OCI-LY1 (cell line): ENCODE results near the gene ABCC6.

Experiments used
- H2AFZ ChIP-seq: fragments of 200-600 bp; sonication (generic), shearing (Covaris generic); 2 replicates; pipeline ENCODE4 v1.6.0; 2014; ENCODE audit warnings: antibody characterized with exemption, mild to moderate bottlenecking, low read length
- H3F3A ChIP-seq: fragments of 200-600 bp; sonication (generic), shearing (Covaris generic); 2 replicates; pipeline ENCODE4 v1.6.0; 2014; ENCODE audit warnings: mild to moderate bottlenecking, antibody characterized with exemption, low read length, moderate library complexity; ENCODE audit not compliant: insufficient read depth
- H3K27ac ChIP-seq: fragments of 200-600 bp; sonication (generic); 2 replicates; pipeline ENCODE4 v1.5.1; 2014; ENCODE audit warnings: low read length, mixed run types, mild to moderate bottlenecking, low read depth; ENCODE audit not compliant: poor library complexity, severe bottlenecking
- H3K27me3 ChIP-seq: fragments of 200-600 bp; sonication (generic); 2 replicates; pipeline ENCODE4 v1.6.0; 2014; ENCODE audit warnings: antibody characterized with exemption, mild to moderate bottlenecking, low read length, moderate library complexity; ENCODE audit not compliant: insufficient read depth
- H3K36me3 ChIP-seq: fragments of 200-600 bp; sonication (generic); 2 replicates; pipeline ENCODE4 v1.6.1; 2014; ENCODE audit warnings: mild to moderate bottlenecking, antibody characterized with exemption, low read length, moderate library complexity, mixed read lengths; ENCODE audit not compliant: insufficient read depth
- H3K4me1 ChIP-seq: fragments of 200-600 bp; sonication (generic); 2 replicates; pipeline ENCODE4 v1.5.1; 2014; ENCODE audit warnings: mild to moderate bottlenecking, low read length, moderate library complexity; ENCODE audit not compliant: insufficient read depth, severe bottlenecking
- H3K4me2 ChIP-seq: fragments of 200-600 bp; sonication (generic), shearing (Covaris generic); 2 replicates; pipeline ENCODE4 v1.6.1; 2014; ENCODE audit warnings: low read length
- H3K4me3 ChIP-seq: fragments of 200-600 bp; sonication (generic); 2 replicates; pipeline ENCODE4 v1.5.1; 2014; ENCODE audit warnings: low read length, low read depth, mild to moderate bottlenecking, mixed read lengths; ENCODE audit not compliant: poor library complexity, severe bottlenecking
- H3K79me2 ChIP-seq: fragments of 200-600 bp; shearing (Covaris generic); 2 replicates; pipeline ENCODE4 v1.6.1; 2016; ENCODE audit warnings: mixed run types, low read length, mixed read lengths; ENCODE audit not compliant: insufficient read depth
- H3K9ac ChIP-seq: fragments of 200-600 bp; sonication (generic), shearing (Covaris generic); 2 replicates; pipeline ENCODE4 v1.6.1; 2014; ENCODE audit warnings: mild to moderate bottlenecking, low read length, mixed read lengths
- H3K9me2 ChIP-seq: fragments of 200-600 bp; sonication (generic), shearing (Covaris generic); 2 replicates; pipeline ENCODE4 v1.6.1; 2014; ENCODE audit warnings: low read depth, mild to moderate bottlenecking, low read length, mixed read lengths
- H3K9me3 ChIP-seq: fragments of 200-600 bp; shearing (Covaris generic); 2 replicates; pipeline ENCODE4 v1.6.1; 2014; ENCODE audit warnings: low read length, mixed read lengths
- H4K20me1 ChIP-seq: fragments of 200-600 bp; sonication (generic), shearing (Covaris generic); 2 replicates; pipeline ENCODE4 v1.6.0; 2016; ENCODE audit warnings: mild to moderate bottlenecking, low read length; ENCODE audit not compliant: insufficient read depth
- CTCF ChIP-seq: fragments of 200-600 bp; sonication (generic), shearing (Covaris generic); IDR thresholded peaks from 2 replicates; pipeline ENCODE4 v1.5.1; 2017; ENCODE audit warnings: mild to moderate bottlenecking, antibody characterized with exemption, low read length, moderate library complexity, mixed read lengths
- EZH2 ChIP-seq: fragments of 200-600 bp; sonication (generic), shearing (Covaris generic); IDR thresholded peaks from 2 replicates; pipeline ENCODE4 v1.8.0; 2017; ENCODE audit warnings: borderline replicate concordance, mixed run types, mild to moderate bottlenecking, antibody characterized with exemption, low read length, moderate library complexity, mixed read lengths

ABCC6 gene

GRCh38 chr16:16139061-16139460 is 84.2 kb downstream of the ABCC6 start:
- Histone ChIP-seq H3K4me2 (no peak overlapping the region), H3K36me3 (peaks cover 92% of the 10 kb centered on the region), H3K9ac (no peak overlapping the region), H3K4me1 (no peaks in the 10 kb centered on the region), H3K9me3 (no peaks in the 10 kb centered on the region), H3K9me2 (no peaks in the 10 kb centered on the region), H3F3A (no peaks in the 10 kb centered on the region), H2AFZ (no peak overlapping the region), H4K20me1 (no peaks in the 10 kb centered on the region), H3K4me3 (no peak overlapping the region), H3K27ac (no peak overlapping the region), H3K79me2 (no peaks in the 10 kb centered on the region), H3K27me3 (no peaks in the 10 kb centered on the region)
- TF ChIP-seq EZH2 (no peak), CTCF (no peak)

- Histone ChIP-seq H3K27me3 (no peaks in the 10 kb centered on the region), H3K9me2 (no peaks in the 10 kb centered on the region), H3F3A (no peaks in the 10 kb centered on the region), H3K4me1 (no peaks in the 10 kb centered on the region), H3K36me3 (peaks cover 93% of the 10 kb centered on the region), H3K9me3 (no peaks in the 10 kb centered on the region), H3K27ac (no peak overlapping the region), H3K4me3 (no peak overlapping the region), H3K79me2 (no peaks in the 10 kb centered on the region), H3K4me2 (no peak overlapping the region), H2AFZ (no peak overlapping the region), H3K9ac (no peak overlapping the region), H4K20me1 (no peaks in the 10 kb centered on the region)
- TF ChIP-seq EZH2 (no peak), CTCF (no peak)
These were observed 85.2 kb downstream of the ABCC6 start for GRCh38 chr16:16138034-16138635.

GRCh38 chr16:16137110-16137509 is 86.2 kb downstream of the ABCC6 start:
- no peak overlapping the region for H3K27ac ChIP-seq
- no peak overlapping the region for H2AFZ ChIP-seq
- no peak overlapping the region for H3K9ac ChIP-seq
- H3K4me1 ChIP-seq: no peaks in the 10 kb centered on the region
- no peaks in the 10 kb centered on the region for H3K9me2 ChIP-seq
- no peaks in the 10 kb centered on the region for H3K9me3 ChIP-seq
- no peaks in the 10 kb centered on the region for H3F3A ChIP-seq
- H3K4me3 ChIP-seq: no peak overlapping the region
- H3K27me3 ChIP-seq: no peaks in the 10 kb centered on the region
- H3K79me2 ChIP-seq: no peaks in the 10 kb centered on the region
- TF ChIP-seq CTCF: no peak
- no peak for TF ChIP-seq EZH2
- H3K4me2 ChIP-seq: no peak overlapping the region
- peaks cover 91% of the 10 kb centered on the region for H3K36me3 ChIP-seq
- no peaks in the 10 kb centered on the region for H4K20me1 ChIP-seq
